ENCODE results near the gene NEK8.

NEK8 gene

GRCh38 chr17:28744104-28744971 lies 15.8 kb downstream of the NEK8 start:
- TF ChIP-seq REST (IDR thresholded peaks at IDR 0.05; ENCODE audit: insufficient read depth in 1 of 2, low read depth in 2 of 2, low read length in 2 of 2): no peak
- no peak for TF ChIP-seq POLR2AphosphoS5 (IDR thresholded peaks at IDR 0.05; ENCODE audit: low read depth, low read length)
- no peak; the same call in 1 of the 2 replicates for TF ChIP-seq SIN3A (IDR thresholded peaks at IDR 0.05; ENCODE audit: borderline replicate concordance, insufficient read depth, low read length)
- no peak for TF ChIP-seq TAF1 (IDR thresholded peaks at IDR 0.05; ENCODE audit: borderline replicate concordance, insufficient read depth, low read length)
- TF ChIP-seq FOXP2 (optimal IDR thresholded peaks at IDR 0.05; ENCODE audit: borderline replicate concordance, extremely low read depth, extremely low read length, insufficient read depth): peak; percentile 12

DNA sequence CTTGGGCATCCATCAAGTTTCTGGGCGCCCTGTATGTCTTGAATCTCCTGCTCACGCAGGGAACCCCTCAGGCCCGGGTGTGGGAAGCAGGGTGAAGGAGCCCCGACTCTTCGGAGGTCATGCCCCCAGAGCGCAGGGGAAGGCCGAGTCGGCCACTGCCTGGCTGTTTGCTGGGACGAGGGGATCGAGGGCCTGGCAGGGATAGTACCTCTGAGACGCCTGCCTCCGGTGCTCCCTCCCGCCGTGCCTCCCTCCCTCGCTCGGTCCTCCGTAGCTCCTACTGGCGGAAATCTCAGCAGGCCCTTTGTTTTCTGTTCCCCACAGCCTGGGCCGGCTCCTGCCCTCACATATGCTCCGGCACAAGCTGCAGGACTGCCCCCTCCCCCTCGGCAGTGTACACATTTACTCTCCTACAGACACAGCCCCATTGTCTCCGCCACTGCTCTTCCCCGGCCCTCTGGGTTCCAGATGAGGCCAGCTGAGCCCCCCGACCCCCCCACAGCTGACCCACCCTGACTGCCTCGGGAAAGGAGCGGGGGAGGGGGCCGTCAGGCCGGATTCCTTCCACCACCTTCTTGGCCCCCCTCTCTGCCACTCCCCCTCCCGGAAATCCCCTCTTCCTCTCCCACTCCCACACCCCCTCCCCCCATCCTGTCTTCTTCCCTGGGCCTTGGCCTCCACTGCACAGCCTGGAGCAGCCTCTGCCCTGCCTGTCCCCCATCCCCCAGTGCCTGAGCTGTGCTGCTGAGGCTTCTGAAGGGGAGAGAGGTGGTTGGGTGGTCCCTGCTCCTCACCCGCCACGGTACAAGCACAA lies 16.6 kb downstream of the NEK8 start:
- TF ChIP-seq REST (IDR thresholded peaks at IDR 0.05; ENCODE audit: insufficient read depth in 1 of 2, low read depth in 2 of 2, low read length in 2 of 2) (peak; percentile 22 to 44; a peak in 1 of 4 replicates), FOXP2 (optimal IDR thresholded peaks at IDR 0.05; ENCODE audit: borderline replicate concordance, extremely low read depth, extremely low read length, insufficient read depth) (no peak), TAF1 (IDR thresholded peaks at IDR 0.05; ENCODE audit: borderline replicate concordance, insufficient read depth, low read length) (no peak; the same call in 1 of the 2 replicates), SIN3A (IDR thresholded peaks at IDR 0.05; ENCODE audit: borderline replicate concordance, insufficient read depth, low read length) (peak; percentile 81; the same call in 1 of the 2 replicates), POLR2AphosphoS5 (IDR thresholded peaks at IDR 0.05; ENCODE audit: low read depth, low read length) (peak; percentile 41; the same call in 1 of the 2 replicates)

DNA sequence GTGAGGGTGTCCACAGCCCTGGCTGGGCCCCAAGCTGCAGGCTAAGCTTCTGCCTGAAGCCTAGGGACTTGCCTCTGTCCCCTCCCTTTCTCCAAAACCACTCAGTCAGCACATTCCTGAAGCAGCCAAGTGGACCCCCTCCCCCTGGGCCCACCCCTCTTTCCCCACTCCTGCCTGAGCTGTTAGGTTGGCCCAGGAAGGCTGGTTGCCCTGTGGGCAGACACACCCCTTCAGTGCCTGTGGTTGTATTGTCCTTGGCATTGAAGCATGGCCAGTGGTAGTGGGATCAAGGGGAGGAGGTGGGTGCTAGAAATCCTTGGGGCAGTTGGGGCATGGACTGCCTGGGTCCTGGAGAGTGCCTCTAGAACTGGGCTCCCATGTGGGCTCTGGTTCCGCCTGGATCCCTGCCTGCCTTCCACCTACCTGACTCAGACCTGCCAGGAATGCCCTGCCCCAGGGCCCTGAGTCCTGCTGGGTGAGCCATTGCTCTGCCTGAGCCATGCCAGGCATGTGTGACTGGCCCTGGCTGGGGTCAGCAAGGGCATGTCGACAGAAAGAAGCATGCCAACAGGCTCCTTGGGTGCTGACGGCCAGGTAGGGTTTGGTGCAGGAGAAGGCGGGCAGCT lies 17.3 kb downstream of the NEK8 start:
- TF ChIP-seq FOXP2 (optimal IDR thresholded peaks at IDR 0.05; ENCODE audit: borderline replicate concordance, extremely low read depth, extremely low read length, insufficient read depth) (no peak), POLR2AphosphoS5 (IDR thresholded peaks at IDR 0.05; ENCODE audit: low read depth, low read length) (no peak), REST (IDR thresholded peaks at IDR 0.05; ENCODE audit: insufficient read depth in 1 of 2, low read depth in 2 of 2, low read length in 2 of 2) (no peak), TAF1 (IDR thresholded peaks at IDR 0.05; ENCODE audit: borderline replicate concordance, insufficient read depth, low read length) (no peak), SIN3A (IDR thresholded peaks at IDR 0.05; ENCODE audit: borderline replicate concordance, insufficient read depth, low read length) (no peak)

GRCh38 chr17:28746611-28747050 lies 18.0 kb downstream of the NEK8 start:
- TF ChIP-seq POLR2AphosphoS5 (IDR thresholded peaks at IDR 0.05; ENCODE audit: low read depth, low read length) (no peak), TAF1 (IDR thresholded peaks at IDR 0.05; ENCODE audit: borderline replicate concordance, insufficient read depth, low read length) (no peak), SIN3A (IDR thresholded peaks at IDR 0.05; ENCODE audit: borderline replicate concordance, insufficient read depth, low read length) (no peak), REST (IDR thresholded peaks at IDR 0.05; ENCODE audit: insufficient read depth in 1 of 2, low read depth in 2 of 2, low read length in 2 of 2) (no peak), FOXP2 (optimal IDR thresholded peaks at IDR 0.05; ENCODE audit: borderline replicate concordance, extremely low read depth, extremely low read length, insufficient read depth) (no peak)

All from PFSK-1 (cell line).